ELR (cell line): ENCODE results near the gene ARHGAP22.

Experiments
- DNase-seq: peaks from one replicate; pipeline ENCODE4 v3.0.0-alpha.2; 2015; ENCODE audit warnings: low read depth

The ARHGAP22 gene

GRCh38 chr10:48418189-48418788, 186.6 kb downstream of the ARHGAP22 start:
- DNase-seq: no peak

GRCh38 chr10:48417374-48417773, 187.5 kb downstream of the ARHGAP22 start:
- DNase-seq: no peak

GRCh38 chr10:48416584-48417232, 188.2 kb downstream of the ARHGAP22 start:
- no peak for DNase-seq

- peak; percentile 74 for DNase-seq
Measured at GRCh38 chr10:48414778-48415177, 190.1 kb downstream of the ARHGAP22 start.

GRCh38 chr10:48414160-48414559, 190.7 kb downstream of the ARHGAP22 start:
- DNase-seq: no peak

- no peak for DNase-seq
Measured at GRCh38 chr10:48412933-48413332, 191.9 kb downstream of the ARHGAP22 start.

GRCh38 chr10:48412081-48412480, 192.8 kb downstream of the ARHGAP22 start:
- DNase-seq: no peak

GRCh38 chr10:48411510-48411909, 193.4 kb downstream of the ARHGAP22 start:
- DNase-seq: no peak

- DNase-seq: no peak
Measured at GRCh38 chr10:48410503-48410902, 194.4 kb downstream of the ARHGAP22 start.

GRCh38 chr10:48406658-48407057, 198.2 kb downstream of the ARHGAP22 start:
- no peak for DNase-seq

- DNase-seq: peak; percentile 88
Measured at GRCh38 chr10:48406204-48406603, 198.7 kb downstream of the ARHGAP22 start.

GRCh38 chr10:48404646-48405045, 200.2 kb downstream of the ARHGAP22 start:
- no peak for DNase-seq

GRCh38 chr10:48400850-48401220, 204.0 kb downstream of the ARHGAP22 start:
- no peak for DNase-seq

- peak; percentile 67 for DNase-seq
Measured at GRCh38 chr10:48400129-48400849, 204.6 kb downstream of the ARHGAP22 start.

GRCh38 chr10:48399551-48399950, 205.3 kb downstream of the ARHGAP22 start:
- no peak for DNase-seq

- peak; percentile 41 for DNase-seq
Measured at GRCh38 chr10:48399056-48399541, 205.8 kb downstream of the ARHGAP22 start.

- no peak for DNase-seq
Measured at GRCh38 chr10:48398261-48398660, 206.6 kb downstream of the ARHGAP22 start.
